HL-60 (cell line): ENCODE data around the gene ZNF473.

Experiments used
- GABPA ChIP-seq: IDR thresholded peaks from 2 replicates; pipeline ENCODE4 v1.6.1; 2012; ENCODE audit warnings: low read depth
- TF ChIP-seq, protein P1 (sequence below): IDR thresholded peaks from one replicate; pipeline ENCODE4 v1.5.1; 2011; ENCODE audit warnings: low read length, control low read depth, inconsistent platforms; ENCODE audit not compliant: insufficient read depth
- TF ChIP-seq, protein P2 (sequence below): IDR thresholded peaks from 2 replicates; pipeline ENCODE4 v1.6.1; 2012; ENCODE audit warnings: low read depth; ENCODE audit not compliant: insufficient replicate concordance

DNA sequence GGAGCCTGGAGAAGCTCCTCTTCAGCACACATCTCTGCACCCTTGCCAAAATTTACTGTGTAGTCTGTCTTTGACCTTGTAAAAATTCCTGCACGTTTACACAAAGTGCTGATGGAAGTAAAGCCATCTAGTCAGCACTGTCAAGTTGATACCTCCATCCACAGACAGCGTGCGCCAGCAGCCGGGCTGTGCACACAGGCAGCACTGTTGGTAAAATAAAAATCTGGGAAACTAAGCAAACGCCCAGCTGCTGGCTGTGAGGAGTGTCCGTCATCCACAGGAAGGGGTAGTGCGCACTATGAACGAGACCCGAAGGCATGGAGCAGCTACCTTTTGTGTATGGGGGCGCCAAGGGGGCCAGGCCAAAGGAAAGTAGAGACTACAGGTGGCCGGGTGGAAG, 47.5 kb upstream of the ZNF473 start:
- TF ChIP-seq, protein P1, sequence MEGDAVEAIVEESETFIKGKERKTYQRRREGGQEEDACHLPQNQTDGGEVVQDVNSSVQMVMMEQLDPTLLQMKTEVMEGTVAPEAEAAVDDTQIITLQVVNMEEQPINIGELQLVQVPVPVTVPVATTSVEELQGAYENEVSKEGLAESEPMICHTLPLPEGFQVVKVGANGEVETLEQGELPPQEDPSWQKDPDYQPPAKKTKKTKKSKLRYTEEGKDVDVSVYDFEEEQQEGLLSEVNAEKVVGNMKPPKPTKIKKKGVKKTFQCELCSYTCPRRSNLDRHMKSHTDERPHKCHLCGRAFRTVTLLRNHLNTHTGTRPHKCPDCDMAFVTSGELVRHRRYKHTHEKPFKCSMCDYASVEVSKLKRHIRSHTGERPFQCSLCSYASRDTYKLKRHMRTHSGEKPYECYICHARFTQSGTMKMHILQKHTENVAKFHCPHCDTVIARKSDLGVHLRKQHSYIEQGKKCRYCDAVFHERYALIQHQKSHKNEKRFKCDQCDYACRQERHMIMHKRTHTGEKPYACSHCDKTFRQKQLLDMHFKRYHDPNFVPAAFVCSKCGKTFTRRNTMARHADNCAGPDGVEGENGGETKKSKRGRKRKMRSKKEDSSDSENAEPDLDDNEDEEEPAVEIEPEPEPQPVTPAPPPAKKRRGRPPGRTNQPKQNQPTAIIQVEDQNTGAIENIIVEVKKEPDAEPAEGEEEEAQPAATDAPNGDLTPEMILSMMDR: no peak
- no peak for TF ChIP-seq GABPA
- TF ChIP-seq, protein P2, sequence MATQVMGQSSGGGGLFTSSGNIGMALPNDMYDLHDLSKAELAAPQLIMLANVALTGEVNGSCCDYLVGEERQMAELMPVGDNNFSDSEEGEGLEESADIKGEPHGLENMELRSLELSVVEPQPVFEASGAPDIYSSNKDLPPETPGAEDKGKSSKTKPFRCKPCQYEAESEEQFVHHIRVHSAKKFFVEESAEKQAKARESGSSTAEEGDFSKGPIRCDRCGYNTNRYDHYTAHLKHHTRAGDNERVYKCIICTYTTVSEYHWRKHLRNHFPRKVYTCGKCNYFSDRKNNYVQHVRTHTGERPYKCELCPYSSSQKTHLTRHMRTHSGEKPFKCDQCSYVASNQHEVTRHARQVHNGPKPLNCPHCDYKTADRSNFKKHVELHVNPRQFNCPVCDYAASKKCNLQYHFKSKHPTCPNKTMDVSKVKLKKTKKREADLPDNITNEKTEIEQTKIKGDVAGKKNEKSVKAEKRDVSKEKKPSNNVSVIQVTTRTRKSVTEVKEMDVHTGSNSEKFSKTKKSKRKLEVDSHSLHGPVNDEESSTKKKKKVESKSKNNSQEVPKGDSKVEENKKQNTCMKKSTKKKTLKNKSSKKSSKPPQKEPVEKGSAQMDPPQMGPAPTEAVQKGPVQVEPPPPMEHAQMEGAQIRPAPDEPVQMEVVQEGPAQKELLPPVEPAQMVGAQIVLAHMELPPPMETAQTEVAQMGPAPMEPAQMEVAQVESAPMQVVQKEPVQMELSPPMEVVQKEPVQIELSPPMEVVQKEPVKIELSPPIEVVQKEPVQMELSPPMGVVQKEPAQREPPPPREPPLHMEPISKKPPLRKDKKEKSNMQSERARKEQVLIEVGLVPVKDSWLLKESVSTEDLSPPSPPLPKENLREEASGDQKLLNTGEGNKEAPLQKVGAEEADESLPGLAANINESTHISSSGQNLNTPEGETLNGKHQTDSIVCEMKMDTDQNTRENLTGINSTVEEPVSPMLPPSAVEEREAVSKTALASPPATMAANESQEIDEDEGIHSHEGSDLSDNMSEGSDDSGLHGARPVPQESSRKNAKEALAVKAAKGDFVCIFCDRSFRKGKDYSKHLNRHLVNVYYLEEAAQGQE: no peak
